WERI-Rb-1 (cell line): ENCODE data around the gene INPP4B.
"Not testable (repeated sequence)": the region's sequence is repeated elsewhere in the genome, so short reads cannot be mapped to it uniquely, and the experiment has no call there.

ENCODE experiments used
- DNase-seq: peaks from one replicate; pipeline ENCODE4 v3.0.0-alpha.2; 2020
- H3K27ac ChIP-seq: fragments of 250-450 bp; sonication (Bioruptor Pico); 2 replicates; pipeline ENCODE4 v1.5.1; 2020; ENCODE audit warnings: mild to moderate bottlenecking, moderate library complexity
- H3K27me3 ChIP-seq: fragments of 250-450 bp; sonication (Bioruptor Pico); 2 replicates; pipeline ENCODE4 v1.5.1; 2021; ENCODE audit warnings: mild to moderate bottlenecking, low read depth, moderate library complexity; ENCODE audit not compliant: insufficient read depth, severe bottlenecking
- H3K36me3 ChIP-seq: fragments of 250-450 bp; sonication (Bioruptor Pico); 2 replicates; pipeline ENCODE4 v1.5.1; 2020; ENCODE audit warnings: mild to moderate bottlenecking, moderate library complexity
- H3K4me3 ChIP-seq: 2 replicates; pipeline ENCODE4 v1.5.1; 2011; ENCODE audit warnings: low read depth, mild to moderate bottlenecking, control low read depth, low read length
- H3K9me3 ChIP-seq: fragments of 250-450 bp; sonication (Bioruptor Pico); 2 replicates; pipeline ENCODE4 v1.5.1; 2021; ENCODE audit warnings: mild to moderate bottlenecking, moderate library complexity; ENCODE audit not compliant: severe bottlenecking
- CTCF ChIP-seq: IDR thresholded peaks from 2 replicates; pipeline ENCODE4 v1.5.1; 2011; ENCODE audit warnings: low read depth, mild to moderate bottlenecking, control low read depth, inconsistent platforms, low read length

Gene INPP4B

GRCh38 chr4:142085513-142086292 lies 760.4 kb downstream of the INPP4B start:
- H3K27ac ChIP-seq = no peak overlapping the region
- DNase-seq = no peak
- no peak for TF ChIP-seq CTCF

GRCh38 chr4:142083264-142083663 lies 762.8 kb downstream of the INPP4B start:
- TF ChIP-seq CTCF = no peak
- Histone ChIP-seq H3K9me3 (no peaks in the 10 kb centered on the region), H3K27ac (no peak overlapping the region), H3K36me3 (no peaks in the 10 kb centered on the region), H3K27me3 (no peaks in the 10 kb centered on the region), H3K4me3 (no peak overlapping the region)
- DNase-seq = no peak

More at GRCh38 chr4:142085513-142086292, 760.4 kb downstream of the INPP4B start:
- Histone ChIP-seq H3K36me3 (no peaks in the 10 kb centered on the region), H3K27me3 (no peaks in the 10 kb centered on the region), H3K4me3 (no peak overlapping the region), H3K9me3 (no peaks in the 10 kb centered on the region)

- no peak for DNase-seq
- Histone ChIP-seq H3K27ac (no peak overlapping the region), H3K4me3 (no peak overlapping the region), H3K9me3 (no peaks in the 10 kb centered on the region), H3K36me3 (no peaks in the 10 kb centered on the region), H3K27me3 (no peaks in the 10 kb centered on the region)
- TF ChIP-seq CTCF = no peak
These were observed 765.1 kb downstream of the INPP4B start for GRCh38 chr4:142081025-142081424.

GRCh38 chr4:142079959-142080358 lies 766.1 kb downstream of the INPP4B start:
- Histone ChIP-seq H3K27ac (no peak overlapping the region), H3K36me3 (no peaks in the 10 kb centered on the region), H3K4me3 (no peak overlapping the region), H3K27me3 (no peaks in the 10 kb centered on the region), H3K9me3 (no peaks in the 10 kb centered on the region)
- no peak for DNase-seq
- no peak for TF ChIP-seq CTCF

GRCh38 chr4:142077048-142077447 lies 769.1 kb downstream of the INPP4B start:
- no peak overlapping the region for H3K27ac ChIP-seq
- H3K36me3 ChIP-seq = no peaks in the 10 kb centered on the region
- no peak for TF ChIP-seq CTCF
- no peak for DNase-seq
- no peaks in the 10 kb centered on the region for H3K9me3 ChIP-seq
- H3K4me3 ChIP-seq = no peak overlapping the region
- no peaks in the 10 kb centered on the region for H3K27me3 ChIP-seq

- not testable (repeated sequence) for H3K9me3 ChIP-seq, H3K4me3 ChIP-seq, H3K36me3 ChIP-seq, H3K27me3 ChIP-seq, DNase-seq, H3K27ac ChIP-seq
These were observed 777.8 kb downstream of the INPP4B start for GRCh38 chr4:142068304-142068703.

GRCh38 chr4:142066562-142066961 lies 779.5 kb downstream of the INPP4B start:
- H3K27ac ChIP-seq, H3K4me3 ChIP-seq, H3K36me3 ChIP-seq, H3K9me3 ChIP-seq, H3K27me3 ChIP-seq, DNase-seq: not testable (repeated sequence)
